HCT116 (cell line): ENCODE results near the gene RAB1A. TPM values are rescaled to one million over a fixed set of nuclear protein-coding genes. Genes with fewer than 3 reads are reported as not detected.

Experiments
- ATAC-seq: fragments of 200-7000 bp; cut with Tn5 transposase; 2 replicates; pipeline ENCODE4 v1.9.1; 2020; ENCODE audit warnings: mild to moderate bottlenecking, moderate library complexity
- BruUV-seq: library from RNA; stranded (reverse); fragments of 400-500 nt; replicated peaks from 2 replicates; lab custom pipeline; 2021; lab: Mats Ljungman, UMichigan
- CTCF ChIA-PET: fragments of 300-600 bp; sonication (Branson Sonifier 250); formaldehyde crosslinking; loops from one replicate; lab custom pipeline; 2021; ENCODE audit warnings: antibody characterized with exemption; lab: Charles Lee
- POLR2A ChIA-PET: fragments of 300-600, 350-600 bp; sonication (Branson Sonifier 250); formaldehyde crosslinking; loops from one replicate; lab custom pipeline; 2021; ENCODE audit warnings: antibody characterized with exemption; lab: Charles Lee
- RAD21 ChIA-PET, 2 experiments: fragments of 300-600 bp; sonication (Branson Sonifier 250); formaldehyde crosslinking; loops; one replicate each; lab custom pipeline; 2023; ENCODE audit warnings: low total read pairs in 2 of 2; ENCODE audit not compliant: uncharacterized antibody in 2 of 2, unreplicated experiment in 2 of 2, low non-redundant PET in 1 of 2; lab: Charles Lee
- DNase-seq: peaks from one replicate; pipeline ENCODE4 v3.0.0-alpha.2; 2010; ENCODE audit warnings: low read depth, low spot score
- H2AFZ ChIP-seq: fragments of 200-600 bp; shearing (Covaris generic), sonication (generic); 2 replicates; pipeline ENCODE4 v1.6.1; 2017; ENCODE audit warnings: low read depth, mixed run types, mixed read lengths, antibody characterized with exemption, low read length; ENCODE audit not compliant: poor library complexity, severe bottlenecking
- H3K27ac ChIP-seq: 2 replicates; pipeline ENCODE4 v1.5.1; 2012; ENCODE audit warnings: low read depth, low read length
- H3K27me3 ChIP-seq: fragments of 200-600 bp; sonication (generic); 2 replicates; pipeline ENCODE4 v1.6.1; 2016; ENCODE audit warnings: mixed run types, low read length, mixed read lengths; ENCODE audit not compliant: insufficient read depth
- H3K36me3 ChIP-seq, 2 experiments: fragments of 200-500 bp in 1 of 2; fragments of 200-600 bp in 1 of 2; sonication (Bioruptor generic) in 1 of 2; sonication (generic) in 1 of 2; 2 replicates each; pipeline versions ENCODE4 v1.5.1 to v1.6.1; 2014 to 2016; ENCODE audit warnings: low read length in 2 of 2, inconsistent platforms in 1 of 2, mixed read lengths in 1 of 2, mixed run types in 1 of 2; ENCODE audit not compliant: insufficient read depth in 2 of 2, control insufficient read depth in 1 of 2
- H3K4me1 ChIP-seq, 2 experiments: fragments of 200-600 bp in 1 of 2; sonication (generic) in 1 of 2; 2 replicates each; pipeline versions ENCODE4 v1.5.1 to v1.6.1; 2012 to 2017; ENCODE audit warnings: low read length in 2 of 2, inconsistent platforms in 1 of 2, mild to moderate bottlenecking in 1 of 2, mixed read lengths in 1 of 2, mixed run types in 1 of 2, moderate library complexity in 1 of 2; ENCODE audit not compliant: insufficient read depth in 2 of 2, control insufficient read depth in 1 of 2
- H3K4me2 ChIP-seq: fragments of 200-600 bp; sonication (generic); 2 replicates; pipeline ENCODE4 v1.6.1; 2017; ENCODE audit warnings: mixed run types, low read length, mixed read lengths
- H3K4me3 ChIP-seq, 2 experiments: fragments of 200-600 bp in 1 of 2; sonication (generic) in 1 of 2; replicated peaks in 1 of 2; 2 replicates each; pipeline ENCODE4 v1.5.1; 2011 to 2016; ENCODE audit warnings: low read length in 2 of 2, control low read depth in 1 of 2, low read depth in 1 of 2, mild to moderate bottlenecking in 1 of 2, mixed read lengths in 1 of 2, mixed run types in 1 of 2
- H3K79me2 ChIP-seq: fragments of 200-600 bp; sonication (generic); 2 replicates; pipeline ENCODE4 v1.6.1; 2017; ENCODE audit warnings: mild to moderate bottlenecking, mixed run types, low read length, moderate library complexity, mixed read lengths; ENCODE audit not compliant: insufficient read depth
- H3K9ac ChIP-seq: fragments of 200-600 bp; sonication (generic); 2 replicates; pipeline ENCODE4 v1.6.1; 2016; ENCODE audit warnings: low read length, mixed read lengths
- H3K9me2 ChIP-seq: fragments of 200-600 bp; sonication (generic), shearing (Covaris generic); 2 replicates; pipeline ENCODE4 v1.6.1; 2017; ENCODE audit warnings: mixed run types, mild to moderate bottlenecking, moderate library complexity; ENCODE audit not compliant: insufficient read depth
- H3K9me3 ChIP-seq, 2 experiments: fragments of 200-500 bp in 1 of 2; fragments of 200-600 bp in 1 of 2; sonication (Bioruptor generic) in 1 of 2; sonication (generic) in 1 of 2; 2 replicates each; pipeline ENCODE4 v1.6.1; 2014 to 2017; ENCODE audit warnings: low read length in 2 of 2, mixed read lengths in 2 of 2, inconsistent platforms in 1 of 2, low read depth in 1 of 2, mild to moderate bottlenecking in 1 of 2, mixed run types in 1 of 2, moderate library complexity in 1 of 2; ENCODE audit not compliant: control insufficient read depth in 1 of 2, insufficient read depth in 1 of 2
- H4K20me1 ChIP-seq: fragments of 200-600 bp; sonication (generic), shearing (Covaris generic); 2 replicates; pipeline ENCODE4 v1.6.1; 2017; ENCODE audit warnings: mixed run types, mild to moderate bottlenecking, moderate library complexity; ENCODE audit not compliant: insufficient read depth
- ATF3 ChIP-seq: IDR thresholded peaks from 2 replicates; pipeline ENCODE4 v1.6.1; 2012
- CTCF ChIP-seq, 3 experiments: fragments of 200-600 bp in 1 of 3; sonication (generic) in 1 of 3; IDR thresholded peaks in 2 of 3; conservative IDR thresholded peaks in 1 of 3; 2 replicates each; pipeline ENCODE4 v1.5.1; 2012 to 2017; ENCODE audit warnings: low read depth in 2 of 3, low read length in 2 of 3, antibody characterized with exemption in 1 of 3, borderline replicate concordance in 1 of 3, control low read depth in 1 of 3, mild to moderate bottlenecking in 1 of 3, mixed read lengths in 1 of 3, mixed run types in 1 of 3, moderate library complexity in 1 of 3; ENCODE audit not compliant: insufficient read depth in 1 of 3
- EGR1 ChIP-seq: IDR thresholded peaks from 2 replicates; pipeline ENCODE4 v1.6.1; 2012; ENCODE audit warnings: low read depth
- ELF1 ChIP-seq: IDR thresholded peaks from 2 replicates; pipeline ENCODE4 v1.6.1; 2012; ENCODE audit warnings: low read depth, borderline replicate concordance
- EZH2phosphoT487 ChIP-seq: fragments of 200-600 bp; IDR thresholded peaks from 2 replicates; pipeline ENCODE4 v1.6.1; 2018; ENCODE audit warnings: antibody characterized with exemption, borderline replicate concordance
- FOSL1 ChIP-seq: IDR thresholded peaks from 2 replicates; pipeline ENCODE4 v1.6.1; 2012; ENCODE audit warnings: low read depth
- JUND ChIP-seq: IDR thresholded peaks from 2 replicates; pipeline ENCODE4 v1.6.1; 2012
- MAX ChIP-seq: IDR thresholded peaks from 2 replicates; pipeline ENCODE4 v1.6.1; 2012
- RAD21 ChIP-seq: IDR thresholded peaks from 2 replicates; pipeline ENCODE4 v1.6.1; 2012; ENCODE audit warnings: low read depth, mild to moderate bottlenecking
- REST ChIP-seq: IDR thresholded peaks from 2 replicates; pipeline ENCODE4 v1.6.1; 2012; ENCODE audit warnings: low read depth
- SIN3A ChIP-seq: IDR thresholded peaks from 2 replicates; pipeline ENCODE4 v1.6.1; 2012; ENCODE audit warnings: low read depth
- SP1 ChIP-seq: IDR thresholded peaks from 2 replicates; pipeline ENCODE4 v1.6.1; 2012; ENCODE audit warnings: low read depth
- ZBTB33 ChIP-seq: IDR thresholded peaks from 2 replicates; pipeline ENCODE4 v1.6.1; 2011; ENCODE audit warnings: mild to moderate bottlenecking, low read length, moderate library complexity; ENCODE audit not compliant: insufficient replicate concordance; ENCODE audit errors: extremely low read depth
- ZFX ChIP-seq: fragments of 450-650 bp; IDR thresholded peaks from 2 replicates; pipeline ENCODE4 v1.6.1; 2017
- ZNF274 ChIP-seq: fragments of 200-500 bp; sonication (Bioruptor generic); IDR thresholded peaks from 2 replicates; pipeline ENCODE4 v1.6.1; 2014; ENCODE audit warnings: mild to moderate bottlenecking, low read depth, low read length, inconsistent platforms
- intact Hi-C: fragments of 100-400 bp; cut with micrococcal nuclease; formaldehyde crosslinking; loops from 2 replicates; pipeline ENCODE4 v1.10.0; 2022
- total RNA-seq: library from RNA; stranded (reverse); gene quantifications from one replicate; pipeline ENCODE4 v1.2.1, GENCODE V29; 2021; ENCODE audit not compliant: unreplicated experiment

The RAB1A gene
- total RNA-seq, 1 experiment from 2014 or later = 131 TPM

GRCh38 chr2:65072181-65072970 lies 57.5 kb downstream of the RAB1A start:
- POLR2A ChIA-PET = no interaction called here
- H3K36me3 ChIP-seq = 0 out of 4 replicates have a peak, but pooled peaks cover 2 to 7% of the 10 kb centered on the region in 2 experiments
- peaks cover 29 to 53% of the 10 kb centered on the region in 2 experiments for H3K4me1 ChIP-seq

More at GRCh38 chr2:65072181-65072970, 57.5 kb downstream of the RAB1A start:
- H3K27ac ChIP-seq = no peak overlapping the region
- no peak overlapping the region for H2AFZ ChIP-seq
- H3K4me3 ChIP-seq = no peak overlapping the region
- TF ChIP-seq ELF1 (no peak), ZBTB33 (no peak), SIN3A (no peak), ATF3 (no peak), ZFX (no peak), JUND (no peak), RAD21 (no peak), MAX (no peak), EGR1 (no peak), CTCF (IDR thresholded peaks at IDR 0.05 in 2 of 3, conservative IDR thresholded peaks at IDR 0.05 in 1 of 3; ENCODE audit: borderline replicate concordance in 1 of 3, insufficient read depth in 1 of 3, low read depth in 2 of 3, low read length in 2 of 3) (no peak), SP1 (no peak), REST (no peak), ZNF274 (no peak), FOSL1 (no peak), EZH2phosphoT487 (no peak)
- H3K9me3 ChIP-seq = no peaks in the 10 kb centered on the region
- DNase-seq = no peak
- BruUV-seq = no TSS peak
- CTCF ChIA-PET = no interaction called here
- no peaks in the 10 kb centered on the region for H3K9me2 ChIP-seq
- H3K4me2 ChIP-seq = no peak overlapping the region
- RAD21 ChIA-PET = no interaction called here
- intact Hi-C loops = no loop called here
- ATAC-seq = no peak
- no peaks in the 10 kb centered on the region for H4K20me1 ChIP-seq
- no peak overlapping the region for H3K9ac ChIP-seq
- H3K79me2 ChIP-seq = no peaks in the 10 kb centered on the region
- H3K27me3 ChIP-seq = no peaks in the 10 kb centered on the region
